HG02938 (cell line): ENCODE results near the gene ROR1.

ENCODE experiments used
- ATAC-seq: cut with Tn5 transposase; IDR thresholded peaks from one replicate; pipeline ENCODE4 v1.9.1; 2021; ENCODE audit warnings: mild to moderate bottlenecking, moderate library complexity; ENCODE audit not compliant: unreplicated experiment

The ROR1 gene

GRCh38 chr1:63966016-63966415, 192.2 kb downstream of the ROR1 start:
- no peak for ATAC-seq

GRCh38 chr1:63967901-63968300, 194.1 kb downstream of the ROR1 start:
- no peak for ATAC-seq

DNA sequence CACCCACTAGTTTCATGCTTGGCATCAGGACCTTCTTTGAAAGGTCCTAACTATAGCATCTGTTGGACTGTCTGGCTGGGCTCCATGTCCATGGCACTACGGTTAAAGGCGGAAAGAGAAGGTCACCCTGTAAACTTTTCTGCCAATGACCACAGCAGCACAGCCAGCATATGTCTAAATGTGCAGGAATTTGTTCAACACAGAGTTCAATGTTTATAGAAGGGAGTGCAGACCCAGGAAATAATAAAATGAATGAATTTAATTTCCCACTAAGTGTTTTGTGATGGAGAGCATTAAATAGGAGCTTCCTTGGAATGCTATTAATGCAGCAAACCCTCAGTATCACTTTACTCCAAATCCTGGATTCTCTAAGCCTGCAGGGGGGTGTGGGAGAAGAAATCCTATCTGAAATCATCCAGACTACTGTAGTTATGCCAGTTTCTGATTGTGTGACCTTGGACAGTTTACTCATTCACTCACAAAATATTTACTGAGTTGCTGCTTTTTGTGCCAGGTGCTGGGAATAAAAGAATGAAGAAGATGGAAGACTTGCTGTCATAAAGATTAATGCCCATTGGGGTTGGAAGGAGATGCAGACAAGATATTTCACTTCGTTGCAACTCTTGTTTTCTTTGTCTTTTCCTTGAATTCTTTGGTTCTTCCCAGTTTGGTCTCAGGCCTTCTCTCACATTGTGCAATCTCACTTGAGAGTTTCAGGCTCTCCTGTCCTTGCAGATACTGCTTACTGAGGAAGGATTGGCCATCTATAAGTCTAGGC, 195.0 kb downstream of the ROR1 start:
- no peak for ATAC-seq

- no peak for ATAC-seq
Measured at GRCh38 chr1:63969441-63969901, 195.7 kb downstream of the ROR1 start.

GRCh38 chr1:63971557-63971956, 197.7 kb downstream of the ROR1 start:
- ATAC-seq: no peak

DNA sequence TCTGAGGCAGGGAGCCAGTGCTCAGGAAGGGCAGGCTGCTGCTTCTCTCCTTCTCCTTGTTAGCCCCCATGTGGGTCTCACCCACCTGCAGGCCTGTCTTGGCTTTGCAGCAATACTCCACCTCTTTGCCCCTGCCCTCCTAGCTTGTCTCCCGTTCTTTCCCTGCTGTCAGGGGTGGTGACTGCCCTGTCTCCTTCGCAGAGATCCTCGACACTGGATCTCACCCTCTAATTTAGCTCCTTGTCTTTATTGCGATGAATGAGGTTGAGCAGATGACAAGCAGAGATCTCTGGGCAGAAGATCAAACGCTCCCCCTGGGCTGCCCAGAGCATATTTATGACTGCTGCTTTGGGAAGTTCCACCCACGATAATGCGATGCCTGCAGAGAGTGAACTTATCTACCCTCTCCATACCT, 199.2 kb downstream of the ROR1 start:
- ATAC-seq: no peak

- ATAC-seq: no peak
Measured at GRCh38 chr1:63974966-63975365, 201.1 kb downstream of the ROR1 start.

- ATAC-seq: no peak
Measured at GRCh38 chr1:63975481-63975880, 201.7 kb downstream of the ROR1 start.

DNA sequence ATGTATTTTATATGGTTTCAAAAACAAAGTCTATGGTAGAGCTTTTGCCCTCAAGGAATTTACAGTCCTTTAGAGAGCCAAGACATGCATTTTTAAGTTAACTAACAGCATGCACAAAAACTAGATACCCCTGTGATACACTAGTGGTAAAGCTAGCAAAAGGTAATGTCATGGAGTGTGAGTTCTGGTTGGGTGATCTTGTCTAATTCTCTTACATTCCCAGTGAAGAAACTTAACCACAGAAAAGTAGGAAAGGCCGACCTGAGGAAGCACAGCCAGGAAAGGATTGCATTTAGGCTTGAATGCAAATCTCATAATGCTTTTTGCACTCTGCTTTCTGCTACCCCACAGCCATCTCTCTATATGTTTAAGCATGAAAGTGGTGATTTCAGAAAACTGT, 202.2 kb downstream of the ROR1 start:
- ATAC-seq: no peak

DNA sequence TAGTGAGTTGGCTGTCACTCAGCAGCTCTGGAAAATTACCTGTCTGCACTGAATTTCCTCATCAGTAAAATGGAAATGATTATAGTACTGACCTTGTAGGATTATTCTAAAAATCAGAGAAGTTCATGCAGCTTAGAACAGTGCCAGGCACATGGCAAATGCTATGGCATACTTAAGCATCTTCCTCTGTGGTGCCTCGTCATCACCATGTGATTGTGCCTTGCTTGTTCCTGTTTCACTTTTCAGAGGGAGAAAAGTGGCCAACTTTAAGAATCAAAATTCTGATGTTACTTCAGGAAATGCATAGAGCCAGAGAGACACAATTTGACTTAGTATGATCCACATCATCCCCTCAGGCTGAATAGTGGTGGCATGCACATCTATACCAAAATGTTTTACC, 203.6 kb downstream of the ROR1 start:
- no peak for ATAC-seq

- ATAC-seq: no peak
Measured at GRCh38 chr1:63980740-63981407, 207.1 kb downstream of the ROR1 start.

- ATAC-seq: no peak
Measured at GRCh38 chr1:63981408-63981773, 207.6 kb downstream of the ROR1 start.

GRCh38 chr1:63982201-63982600, 208.4 kb downstream of the ROR1 start:
- ATAC-seq: no peak

- no peak for ATAC-seq
Measured at GRCh38 chr1:63983391-63984256, 209.8 kb downstream of the ROR1 start.

GRCh38 chr1:63984257-63984929, 210.6 kb downstream of the ROR1 start:
- ATAC-seq: no peak

DNA sequence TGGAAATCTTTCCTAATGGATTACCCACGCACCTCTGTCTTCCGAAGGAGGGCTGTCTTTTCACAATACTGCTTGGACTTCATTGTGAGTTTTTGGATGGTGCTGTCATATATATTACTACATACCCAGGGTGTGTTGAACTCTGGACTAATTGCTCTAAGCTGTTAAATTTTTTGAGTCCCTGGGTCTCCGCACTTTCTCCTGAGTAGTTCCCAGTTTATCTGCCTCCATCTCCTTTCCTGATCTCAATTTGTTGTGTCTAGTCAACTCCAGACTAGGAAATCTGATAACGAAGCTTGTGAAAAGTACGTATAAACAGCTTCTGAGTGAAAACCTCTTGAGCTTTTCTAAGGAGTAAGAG, 211.1 kb downstream of the ROR1 start:
- ATAC-seq: no peak

GRCh38 chr1:63987014-63987627, 213.3 kb downstream of the ROR1 start:
- no peak for ATAC-seq

DNA sequence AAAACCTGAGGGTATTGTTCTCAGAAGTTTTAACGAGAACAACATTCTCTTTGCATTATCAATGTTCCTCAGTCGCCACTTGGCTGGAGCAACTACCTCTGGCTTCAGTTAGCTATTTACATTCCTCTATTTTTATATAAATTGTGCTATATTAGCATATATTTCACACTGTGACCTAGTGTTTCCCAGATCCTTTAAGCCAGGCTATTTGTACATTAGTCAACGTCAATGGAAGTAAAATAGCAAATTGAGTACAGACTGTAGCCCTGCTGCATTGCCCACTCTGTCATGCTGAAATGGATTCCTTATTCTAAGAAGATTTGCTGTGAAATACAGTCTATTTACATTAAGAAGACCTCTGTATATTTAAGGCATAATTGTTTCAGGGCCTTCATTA, 213.8 kb downstream of the ROR1 start:
- no peak for ATAC-seq

- no peak for ATAC-seq
Measured at GRCh38 chr1:63988941-63989340, 215.1 kb downstream of the ROR1 start.

GRCh38 chr1:63991685-63992084, 217.9 kb downstream of the ROR1 start:
- no peak for ATAC-seq

DNA sequence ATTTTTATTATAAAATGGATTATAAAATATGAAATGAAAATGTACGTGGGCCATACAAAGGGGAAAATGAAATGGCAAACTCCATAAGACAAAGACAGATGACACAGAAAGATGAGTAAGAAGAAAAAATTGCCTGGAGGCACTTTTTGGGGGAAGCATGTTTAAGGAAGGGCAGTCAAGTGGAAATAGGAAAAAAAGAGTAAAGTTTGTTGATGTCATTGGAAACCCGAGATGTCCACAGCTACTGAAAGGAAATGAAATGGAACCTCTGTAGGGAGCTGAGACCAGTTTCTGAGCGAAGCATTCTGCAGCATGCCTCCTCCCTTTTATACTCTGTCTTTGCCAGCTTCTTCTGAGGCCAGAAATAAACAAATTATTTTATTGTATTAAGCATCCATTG, 226.2 kb downstream of the ROR1 start:
- no peak for ATAC-seq
